Measurements from ENCODE around the gene MLYCD. TPM values are rescaled to one million over a fixed set of nuclear protein-coding genes. Genes with fewer than 3 reads are reported as not detected.

Gene MLYCD
- total RNA-seq, 1 donor from 2014 or later, result 10.8 TPM

DNA sequence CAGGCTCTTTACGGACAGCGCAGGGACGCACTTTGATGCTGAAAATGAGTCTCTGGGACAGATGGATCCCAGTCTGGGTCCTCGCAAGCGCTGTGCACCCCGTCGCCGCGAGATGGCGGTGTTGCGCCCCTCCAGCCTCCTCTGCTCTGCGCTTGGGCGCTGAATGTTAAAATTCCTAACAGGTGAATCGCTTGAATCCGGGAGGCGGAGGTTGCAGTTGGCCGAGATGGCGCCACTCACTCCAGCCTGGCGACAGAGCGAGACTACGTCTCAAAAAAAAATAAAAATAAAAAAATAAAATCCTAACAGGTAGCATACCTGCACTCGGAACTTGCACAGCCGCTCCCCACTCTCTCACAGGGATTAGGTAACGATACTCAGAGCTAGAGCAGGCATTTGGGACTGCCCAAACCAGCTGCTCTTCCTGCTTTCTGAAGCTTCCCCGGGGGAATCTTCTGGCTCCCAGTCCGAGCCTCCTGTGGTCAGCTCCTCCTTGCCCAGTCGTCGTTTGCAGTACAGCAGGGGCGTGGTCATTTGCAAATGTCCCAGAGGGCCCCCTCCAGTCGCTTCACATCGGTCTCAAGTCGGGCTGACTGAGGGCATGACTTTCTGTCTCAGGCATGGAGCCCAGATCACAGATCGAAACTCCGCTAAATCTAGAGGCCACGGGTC is 27.9 kb downstream of the MLYCD start:
- DNase-seq (peak; percentile 56), ATAC-seq (ENCODE audit: low read depth) (peak; percentile 83)
- ChIA-PET CTCF (interaction anchor here (0.9 to 1.5 kb wide), 4 partner anchors 15 to 260 kb away, joined by 3 to 5 read pairs (median 4); partner anchors contain the start of gene TAF1C), POLR2A (no interaction called here)
- H3K4me3 Mint-ChIP-seq, result no peak overlapping the region
- H3K27me3 Mint-ChIP-seq, result no peaks in the 10 kb centered on the region
- no peaks in the 10 kb centered on the region for H3K9me3 Mint-ChIP-seq
- intact Hi-C loops (cut with micrococcal nuclease), result loop anchor here (1.0 to 10.0 kb wide), 2 partner anchors 101 to 138 kb away; no protein-coding TSS in a partner anchor
- H3K36me3 Mint-ChIP-seq (ENCODE audit: low read depth), result peaks cover 26% of the 10 kb centered on the region
- H3K4me1 Mint-ChIP-seq, result peaks cover 5% of the 10 kb centered on the region
- TF ChIP-seq CTCF (IDR thresholded peaks at IDR 0.05), result no peak
- no peak overlapping the region for H3K27ac Mint-ChIP-seq

DNA sequence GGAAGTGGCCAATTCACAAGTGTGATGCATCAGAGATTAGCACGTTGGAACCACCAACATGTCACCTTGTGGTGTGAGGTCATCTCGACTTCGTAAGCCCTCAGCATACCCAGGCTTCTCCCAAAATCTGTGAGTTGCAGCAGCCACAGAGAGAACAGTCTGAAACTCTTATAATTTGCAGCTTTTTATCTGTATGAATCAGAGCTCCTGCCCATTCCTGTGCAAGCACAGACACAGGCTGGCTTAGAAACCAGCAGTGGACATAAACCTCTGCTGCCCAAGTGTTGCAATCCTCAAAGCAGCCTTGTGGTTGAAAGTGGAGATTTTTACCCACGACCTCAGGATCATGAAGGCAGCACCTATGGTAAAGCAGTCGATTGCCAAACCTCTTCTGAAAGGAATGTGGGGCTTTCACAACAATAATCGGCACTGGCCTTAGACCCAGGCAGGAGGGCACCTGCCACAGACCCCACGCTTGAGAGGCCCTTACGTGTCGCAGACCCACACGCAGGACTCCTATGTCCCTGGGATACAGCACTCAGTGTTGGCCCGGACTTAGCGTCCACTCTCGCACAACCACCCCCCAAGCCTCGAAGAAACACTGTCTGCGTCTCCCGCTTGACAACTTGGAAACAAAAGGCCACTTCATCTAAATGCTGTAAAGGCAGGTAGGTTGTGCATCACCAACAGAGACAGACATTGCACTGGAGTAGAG is 29.6 kb downstream of the MLYCD start:
- peaks cover 16% of the 10 kb centered on the region for H3K36me3 Mint-ChIP-seq (ENCODE audit: low read depth)
- TF ChIP-seq CTCF (IDR thresholded peaks at IDR 0.05), result no peak
- ChIA-PET POLR2A (no interaction called here), CTCF (no interaction called here)
- no peaks in the 10 kb centered on the region for H3K27me3 Mint-ChIP-seq
- H3K9me3 Mint-ChIP-seq, result no peaks in the 10 kb centered on the region
- ATAC-seq (ENCODE audit: low read depth) (no peak), DNase-seq (no peak)
- H3K27ac Mint-ChIP-seq, result no peak overlapping the region
- intact Hi-C loops (cut with micrococcal nuclease), result loop anchor here (10.0 kb wide), 1 partner anchor 136 kb away; no protein-coding TSS in a partner anchor
- H3K4me3 Mint-ChIP-seq, result no peak overlapping the region
- peaks cover 5% of the 10 kb centered on the region for H3K4me1 Mint-ChIP-seq

DNA sequence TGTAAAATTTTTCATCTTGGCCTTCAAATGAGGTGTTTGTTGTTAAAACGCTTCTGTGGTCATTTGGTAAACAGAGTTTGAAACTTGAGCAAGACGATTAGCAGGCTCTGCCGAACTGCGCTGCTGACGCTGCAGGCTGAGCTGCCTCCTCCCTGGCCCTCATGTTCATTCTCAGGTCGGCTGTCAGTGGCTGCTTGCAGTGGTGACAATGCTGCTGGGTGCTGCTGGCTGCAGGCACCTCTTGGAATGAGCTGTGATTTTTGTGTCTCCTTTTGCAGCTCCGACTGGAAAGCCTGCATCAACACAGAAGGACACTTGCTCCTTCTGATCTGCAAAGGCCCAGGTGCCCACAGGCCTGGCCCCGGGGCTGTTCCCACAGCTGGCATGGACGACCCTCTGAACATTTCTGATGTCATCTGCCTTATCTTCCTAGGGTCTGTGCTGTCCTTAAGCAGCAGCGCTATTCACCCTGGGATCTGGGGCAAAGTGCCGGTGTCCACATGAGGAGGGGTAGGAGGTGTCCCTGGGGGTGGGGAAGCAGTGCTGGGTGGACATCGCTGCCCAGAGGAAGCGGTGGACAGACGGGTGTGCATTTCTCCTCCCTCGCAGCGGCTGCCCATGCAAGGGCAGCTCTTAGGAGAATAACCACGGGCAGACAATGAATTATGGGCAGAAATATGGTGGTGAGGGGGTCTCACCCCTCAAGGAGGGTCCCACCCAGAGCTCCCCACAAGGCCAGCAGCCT is 31.1 kb downstream of the MLYCD start:
- Mint-ChIP-seq H3K27ac (no peak overlapping the region), H3K27me3 (no peaks in the 10 kb centered on the region), H3K4me3 (no peak overlapping the region), H3K9me3 (no peaks in the 10 kb centered on the region), H3K36me3 (ENCODE audit: low read depth) (peaks cover 7% of the 10 kb centered on the region), H3K4me1 (peaks cover 5% of the 10 kb centered on the region)
- intact Hi-C loops (cut with micrococcal nuclease), result loop anchor here (10.0 kb wide), 1 partner anchor 135 kb away; no protein-coding TSS in a partner anchor
- CTCF ChIA-PET, result no interaction called here
- ATAC-seq (ENCODE audit: low read depth) (no peak), DNase-seq (no peak)
- no peak for TF ChIP-seq CTCF (IDR thresholded peaks at IDR 0.05)
- POLR2A ChIA-PET, result no interaction called here

- ChIA-PET POLR2A (no interaction called here), CTCF (no interaction called here)
- ATAC-seq (ENCODE audit: low read depth) (no peak), DNase-seq (no peak)
- intact Hi-C loops (cut with micrococcal nuclease), result no loop called here
- Mint-ChIP-seq H3K4me3 (no peak overlapping the region), H3K27ac (no peak overlapping the region), H3K36me3 (ENCODE audit: low read depth) (peaks cover 5% of the 10 kb centered on the region), H3K27me3 (no peaks in the 10 kb centered on the region), H3K9me3 (no peaks in the 10 kb centered on the region), H3K4me1 (peaks cover 5% of the 10 kb centered on the region)
- TF ChIP-seq CTCF (IDR thresholded peaks at IDR 0.05), result no peak
Observed at GRCh38 chr16:83930730-83931500, 32.0 kb downstream of the MLYCD start.

All from activated B cell treated with CpG ODN at 0.5 μM for 24 hours (primary cell).